ENCODE data around the gene PLA2G6. TPM values are rescaled to one million over a fixed set of nuclear protein-coding genes. Genes with fewer than 3 reads are reported as not detected.

Gene PLA2G6
- total and polyA plus RNA-seq, 2 of the 8 experiments (the other 6 are each of a cell fraction or from before 2014, with no cell fraction given): 13.2 to 21.0 TPM

DNA sequence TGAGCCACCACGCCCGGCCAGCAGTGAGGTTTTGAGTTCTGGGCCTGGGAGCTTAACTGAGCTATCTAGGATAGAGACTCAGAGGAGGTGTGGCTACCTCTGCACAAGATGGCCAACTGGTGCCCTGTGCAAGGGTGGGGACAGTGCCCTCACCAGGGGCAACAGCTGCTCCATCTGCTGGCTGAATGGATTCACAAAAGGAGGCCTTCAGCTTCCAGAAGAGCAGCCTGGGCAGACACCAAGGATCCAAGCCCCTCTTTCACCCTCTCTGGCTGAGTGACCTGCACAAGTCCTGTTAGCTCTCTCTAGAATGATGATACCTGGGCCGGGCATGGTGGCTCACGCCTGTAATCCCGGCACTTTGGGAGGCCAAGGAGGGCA is 37.6 kb downstream of the PLA2G6 start:
- Histone ChIP-seq H2BK12ac (ENCODE audit: low read depth, low read length) (no peak overlapping the region), H3K18ac (ENCODE audit: extremely low read depth, low read length) (no peak overlapping the region), H3K9ac (replicated peaks in 1 of 4; ENCODE audit: extremely low read depth in 1 of 4, low read depth in 3 of 4, low read length in 3 of 4) (no peak overlapping the region), H4K5ac (ENCODE audit: insufficient read length, low read depth, low read length) (no peak overlapping the region), H3K4me1 (replicated peaks in 1 of 4; ENCODE audit: control insufficient read depth in 3 of 4, insufficient read depth in 4 of 4, low read length in 3 of 4) (peaks cover 0 to 3% (median 0%) of the 10 kb centered on the region in 4 experiments; a peak in 3 of 7 replicates), H3K27ac (ENCODE audit: low read depth, low read length) (no peak overlapping the region), H2BK5ac (ENCODE audit: low read depth, low read length) (no peak overlapping the region), H3K4me2 (ENCODE audit: insufficient read depth in 1 of 2, low read depth in 2 of 2, low read length in 2 of 2) (no peak overlapping the region), H2BK15ac (ENCODE audit: low read length) (no peak overlapping the region), H3K79me1 (ENCODE audit: low read depth, low read length) (no peaks in the 10 kb centered on the region; the same call in 1 of the 2 replicates), H3K36me3 (ENCODE audit: control insufficient read depth in 2 of 4, insufficient read depth in 4 of 4, low read length in 3 of 4) (no peaks in the 10 kb centered on the region), H3K23me2 (ENCODE audit: low read depth, low read length) (no peaks in the 10 kb centered on the region), H2AFZ (ENCODE audit: low read length) (no peak overlapping the region), H3K27me3 (replicated peaks in 1 of 4; ENCODE audit: control insufficient read depth in 3 of 4, extremely low read depth in 1 of 4, insufficient read depth in 3 of 4, low read length in 3 of 4) (no peaks in the 10 kb centered on the region), H3K23ac (ENCODE audit: insufficient read length) (no peak overlapping the region), H2AK5ac (ENCODE audit: low read depth, low read length) (no peak overlapping the region), H4K91ac (replicated peaks; ENCODE audit: insufficient read length, low read length) (no peak overlapping the region), H3K14ac (ENCODE audit: insufficient read length) (no peak overlapping the region), H3K4ac (replicated peaks; ENCODE audit: insufficient read length, low read depth, low read length) (no peak overlapping the region), H3K79me2 (ENCODE audit: control insufficient read depth in 1 of 2, insufficient read depth in 2 of 2, low read length in 2 of 2) (no peaks in the 10 kb centered on the region), H4K20me1 (replicated peaks in 1 of 2; ENCODE audit: control insufficient read depth in 1 of 2, insufficient read depth in 2 of 2, low read length in 2 of 2) (peaks cover 0 to 5% of the 10 kb centered on the region in 2 experiments), H3K9me3 (ENCODE audit: insufficient read depth in 2 of 2, low read depth in 1 of 2, low read length in 1 of 2) (no peaks in the 10 kb centered on the region), H3K4me3 (ENCODE audit: extremely low read depth in 1 of 4, insufficient read depth in 2 of 4, low read depth in 3 of 4, low read length in 4 of 4) (no peak overlapping the region), H2BK120ac (replicated peaks; ENCODE audit: low read depth, low read length) (no peak overlapping the region), H4K8ac (ENCODE audit: extremely low read depth, insufficient read depth, low read length) (no peak overlapping the region), H3K56ac (replicated peaks; ENCODE audit: insufficient read length, low read depth, low read length) (no peak overlapping the region), H2BK20ac (ENCODE audit: low read length) (no peak overlapping the region)
- TF ChIP-seq CHD2 (IDR thresholded peaks at IDR 0.05; ENCODE audit: low read length) (no peak), CTCF (IDR thresholded peaks at IDR 0.05; ENCODE audit: control extremely low read depth in 1 of 3, insufficient read depth in 1 of 3, low read depth in 1 of 3, low read length in 3 of 3) (peak; percentile 32 to 51 (median 43); a peak in 3 of 4 replicates), RAD21 (IDR thresholded peaks at IDR 0.05 in 1 of 2, conservative IDR thresholded peaks at IDR 0.05 in 1 of 2; ENCODE audit: low read depth in 2 of 2, low read length in 2 of 2) (peak; percentile 16 to 44; a peak in 2 of 4 replicates), YY1 (IDR thresholded peaks at IDR 0.05; ENCODE audit: low read depth, low read length) (0 out of 2 replicates have a peak, but pooled peaks have one; percentile 47)
- WGBS, 2 experiments (ENCODE audit: extremely low coverage in 1 of 2, insufficient coverage in 1 of 2, insufficient read length in 1 of 2, insufficient replicate concordance in 2 of 2, low coverage in 1 of 2, low lambda C conversion rate in 2 of 2, missing lambda C conversion rate in 1 of 2): 91% methylated on average over 5 of the region's 5 CpGs; no CpG with 5 or more reads in 1 of the 2 experiments
- POLR2A ChIA-PET (ENCODE audit: partially characterized antibody): interaction anchor here (1.1 to 1.4 kb wide), 2 partner anchors 16 to 54 kb away, joined by 3 to 5 read pairs; no protein-coding TSS in a partner anchor
- DNase-seq (ENCODE audit: low read depth in 1 of 2, low spot score in 2 of 2) (no peak), FAIRE-seq (no peak)
- CTCF ChIA-PET (ENCODE audit: partially characterized antibody): interaction anchor here (0.9 to 11.9 kb wide), 17 partner anchors 9 to 123 kb away, joined by 3 to 93 read pairs (median 4); partner anchors contain the start of genes BAIAP2L2 and PLA2G6
